NK-92 (cell line): ENCODE data around the gene NFIL3.

ENCODE experiments used
- DNase-seq: peaks from one replicate; lab custom pipeline; 2025; ENCODE audit not compliant: unreplicated experiment; lab: John Stamatoyannopoulos, UW

NFIL3 gene

GRCh38 chr9:91361291-91362050 lies 62.2 kb downstream of the NFIL3 start, which contains the start of gene AUH:
Gene AUH, minus strand, starts transcription at chr9:91361918. Its CDS starts 29 bp downstream, at chr9:91361889.
- DNase-seq = no peak

GRCh38 chr9:91360551-91361290 lies 62.9 kb downstream of the NFIL3 start:
- no peak for DNase-seq

GRCh38 chr9:91359734-91360470 lies 63.7 kb downstream of the NFIL3 start:
- no peak for DNase-seq

GRCh38 chr9:91359083-91359482 lies 64.5 kb downstream of the NFIL3 start:
- no peak for DNase-seq
